ENCODE data around the gene LRRC8D.

DNA sequence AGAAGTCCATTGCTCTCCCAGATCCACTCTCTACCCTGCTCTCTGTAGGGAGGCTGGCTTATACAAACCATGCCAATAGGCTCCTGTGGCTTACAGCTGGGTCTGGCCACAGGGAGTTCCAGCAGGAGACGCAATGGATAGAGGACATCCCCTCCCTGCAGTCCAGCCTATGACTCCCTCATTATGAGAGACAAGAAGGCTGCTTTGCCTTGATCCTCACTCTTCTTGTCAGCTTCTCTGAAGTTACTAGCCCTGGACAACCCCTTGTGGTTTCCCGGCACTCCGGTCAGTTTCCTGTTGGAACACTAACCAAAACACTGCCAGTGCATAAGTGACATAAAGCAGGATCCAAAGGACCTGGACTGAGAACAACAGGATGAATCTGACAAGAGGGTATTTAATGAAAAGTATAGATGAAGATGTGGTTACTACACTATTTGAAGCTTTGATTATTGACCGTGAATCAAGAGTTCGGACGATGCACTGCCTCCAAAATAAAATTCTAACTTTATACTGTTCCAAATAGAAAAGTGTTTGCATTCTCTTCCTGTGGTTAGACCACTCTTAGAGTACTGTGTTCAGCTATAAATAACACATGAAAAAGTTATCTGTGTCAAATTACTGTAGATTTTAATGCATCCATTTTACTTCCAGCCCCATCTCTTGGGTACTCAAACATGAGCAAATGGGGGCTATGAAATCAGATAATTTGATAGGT is 141.4 kb downstream of the LRRC8D start:
- TF ChIP-seq, protein P1, sequence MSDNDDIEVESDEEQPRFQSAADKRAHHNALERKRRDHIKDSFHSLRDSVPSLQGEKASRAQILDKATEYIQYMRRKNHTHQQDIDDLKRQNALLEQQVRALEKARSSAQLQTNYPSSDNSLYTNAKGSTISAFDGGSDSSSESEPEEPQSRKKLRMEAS (IDR thresholded peaks at IDR 0.05), result no peak
- TF ChIP-seq, protein P2, sequence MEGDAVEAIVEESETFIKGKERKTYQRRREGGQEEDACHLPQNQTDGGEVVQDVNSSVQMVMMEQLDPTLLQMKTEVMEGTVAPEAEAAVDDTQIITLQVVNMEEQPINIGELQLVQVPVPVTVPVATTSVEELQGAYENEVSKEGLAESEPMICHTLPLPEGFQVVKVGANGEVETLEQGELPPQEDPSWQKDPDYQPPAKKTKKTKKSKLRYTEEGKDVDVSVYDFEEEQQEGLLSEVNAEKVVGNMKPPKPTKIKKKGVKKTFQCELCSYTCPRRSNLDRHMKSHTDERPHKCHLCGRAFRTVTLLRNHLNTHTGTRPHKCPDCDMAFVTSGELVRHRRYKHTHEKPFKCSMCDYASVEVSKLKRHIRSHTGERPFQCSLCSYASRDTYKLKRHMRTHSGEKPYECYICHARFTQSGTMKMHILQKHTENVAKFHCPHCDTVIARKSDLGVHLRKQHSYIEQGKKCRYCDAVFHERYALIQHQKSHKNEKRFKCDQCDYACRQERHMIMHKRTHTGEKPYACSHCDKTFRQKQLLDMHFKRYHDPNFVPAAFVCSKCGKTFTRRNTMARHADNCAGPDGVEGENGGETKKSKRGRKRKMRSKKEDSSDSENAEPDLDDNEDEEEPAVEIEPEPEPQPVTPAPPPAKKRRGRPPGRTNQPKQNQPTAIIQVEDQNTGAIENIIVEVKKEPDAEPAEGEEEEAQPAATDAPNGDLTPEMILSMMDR (IDR thresholded peaks at IDR 0.05 in 2 of 3, conservative IDR thresholded peaks at IDR 0.05 in 1 of 3; ENCODE audit: borderline replicate concordance in 1 of 3, insufficient read depth in 1 of 3, low read depth in 2 of 3, low read length in 2 of 3), result no peak
- no peak for TF ChIP-seq ZNF274 (IDR thresholded peaks at IDR 0.05; ENCODE audit: low read depth, low read length)
- no peak for TF ChIP-seq CEBPB (IDR thresholded peaks at IDR 0.05; ENCODE audit: low read depth)
- no peak for TF ChIP-seq POLR2A (IDR thresholded peaks at IDR 0.05; ENCODE audit: borderline replicate concordance, extremely low read depth, insufficient read depth, insufficient read length)
- TF ChIP-seq RAD21 (IDR thresholded peaks at IDR 0.05; ENCODE audit: low read depth), result no peak
- TF ChIP-seq POLR2AphosphoS5 (IDR thresholded peaks at IDR 0.05; ENCODE audit: low read depth, low read length), result no peak
- TF ChIP-seq SRF (IDR thresholded peaks at IDR 0.05; ENCODE audit: low read depth), result no peak
- no peak for TF ChIP-seq EZH2 (IDR thresholded peaks at IDR 0.05)

Measured in HCT116 (cell line).